CD4-positive, alpha-beta T cell treated with Interleukin-12 subunit alpha and Interleukin-12 subunit beta, for 1 hour (primary cell): ENCODE results near the gene ARSI.
"Not testable (repeated sequence)": the region's sequence is repeated elsewhere in the genome, so short reads cannot be mapped to it uniquely, and the experiment has no call there.

Source experiments
- DNase-seq: peaks from one replicate; pipeline ENCODE4 v3.0.0-alpha.2; 2020

Gene ARSI

GRCh38 chr5:150264667-150265603, 37.8 kb downstream of the ARSI start:
- no peak for DNase-seq

GRCh38 chr5:150263801-150264621, 38.7 kb downstream of the ARSI start:
- DNase-seq = no peak

GRCh38 chr5:150263375-150263775, 39.3 kb downstream of the ARSI start:
- no peak for DNase-seq

GRCh38 chr5:150262502-150262901, 40.2 kb downstream of the ARSI start:
- DNase-seq = no peak

GRCh38 chr5:150261231-150261630, 41.5 kb downstream of the ARSI start:
- no peak for DNase-seq

GRCh38 chr5:150258130-150258529, 44.6 kb downstream of the ARSI start:
- DNase-seq = no peak

- no peak for DNase-seq
These were observed 45.3 kb downstream of the ARSI start for GRCh38 chr5:150257424-150257823.

GRCh38 chr5:150256410-150257064, 46.2 kb downstream of the ARSI start:
- no peak for DNase-seq

- DNase-seq = no peak
These were observed 46.9 kb downstream of the ARSI start for GRCh38 chr5:150255659-150256409.

GRCh38 chr5:150254774-150255173, 47.9 kb downstream of the ARSI start:
- DNase-seq = no peak

GRCh38 chr5:150254363-150254762, 48.3 kb downstream of the ARSI start:
- no peak for DNase-seq

GRCh38 chr5:150253416-150254208, 49.1 kb downstream of the ARSI start:
- DNase-seq = no peak

GRCh38 chr5:150252489-150252888, 50.2 kb downstream of the ARSI start:
- no peak for DNase-seq

GRCh38 chr5:150251504-150251903, 51.2 kb downstream of the ARSI start:
- no peak for DNase-seq

GRCh38 chr5:150249744-150250143, 53.0 kb downstream of the ARSI start:
- no peak for DNase-seq

- DNase-seq = no peak
These were observed 53.8 kb downstream of the ARSI start for GRCh38 chr5:150248946-150249345.

- not testable (repeated sequence) for DNase-seq
These were observed 54.2 kb downstream of the ARSI start for GRCh38 chr5:150248493-150248892.

GRCh38 chr5:150247726-150248125, 55.0 kb downstream of the ARSI start:
- DNase-seq = no peak

GRCh38 chr5:150246835-150247234, 55.9 kb downstream of the ARSI start:
- no peak for DNase-seq

GRCh38 chr5:150246429-150246828, 56.3 kb downstream of the ARSI start:
- DNase-seq = no peak
